Loucy (cell line): ENCODE data around the gene NSMCE1.

ENCODE experiments used
- H2AFZ ChIP-seq: fragments of 200-600 bp; sonication (generic); 2 replicates; pipeline ENCODE4 v1.6.0; 2016; ENCODE audit warnings: antibody characterized with exemption, mild to moderate bottlenecking, low read length, moderate library complexity
- H3F3A ChIP-seq: fragments of 200-600 bp; 2 replicates; pipeline ENCODE4 v1.6.0; 2016; ENCODE audit warnings: antibody characterized with exemption, low read depth, mild to moderate bottlenecking
- H3K27me3 ChIP-seq: fragments of 200-600 bp; sonication (generic); 2 replicates; pipeline ENCODE4 v1.6.1; 2014; ENCODE audit warnings: low read length, mild to moderate bottlenecking; ENCODE audit not compliant: insufficient read depth, poor library complexity, severe bottlenecking
- H3K36me3 ChIP-seq: fragments of 200-600 bp; sonication (generic); 2 replicates; pipeline ENCODE4 v1.6.1; 2016; ENCODE audit warnings: low read length; ENCODE audit not compliant: insufficient read depth
- H3K4me1 ChIP-seq: fragments of 200-600 bp; sonication (generic); 2 replicates; pipeline ENCODE4 v1.5.1; 2014; ENCODE audit warnings: low read length, mild to moderate bottlenecking; ENCODE audit not compliant: insufficient read depth, poor library complexity, severe bottlenecking
- H3K4me2 ChIP-seq: fragments of 200-600 bp; sonication (generic); 2 replicates; pipeline ENCODE4 v1.6.0; 2014; ENCODE audit warnings: antibody characterized with exemption, low read length, low read depth, mild to moderate bottlenecking; ENCODE audit not compliant: poor library complexity, severe bottlenecking
- H3K4me3 ChIP-seq: fragments of 200-600 bp; sonication (generic); 2 replicates; pipeline ENCODE4 v1.5.1; 2014; ENCODE audit warnings: low read length, mild to moderate bottlenecking, mixed read lengths; ENCODE audit not compliant: poor library complexity, severe bottlenecking
- H3K79me2 ChIP-seq: fragments of 200-600 bp; sonication (generic); 2 replicates; pipeline ENCODE4 v1.6.1; 2014; ENCODE audit warnings: low read length; ENCODE audit not compliant: insufficient read depth
- H3K9ac ChIP-seq: fragments of 200-600 bp; sonication (generic); 2 replicates; pipeline ENCODE4 v1.6.0; 2014; ENCODE audit warnings: mild to moderate bottlenecking, low read depth, low read length, moderate library complexity; ENCODE audit not compliant: poor library complexity, severe bottlenecking
- H3K9me2 ChIP-seq: fragments of 200-600 bp; sonication (generic); replicated peaks from 2 replicates; pipeline ENCODE4 v1.6.1; 2016; ENCODE audit warnings: low read depth, low read length, mixed read lengths
- H3K9me3 ChIP-seq: fragments of 200-600 bp; sonication (generic); 2 replicates; pipeline ENCODE4 v1.6.1; 2014; ENCODE audit warnings: mild to moderate bottlenecking, antibody characterized with exemption, low read length, low read depth; ENCODE audit not compliant: insufficient read depth
- H4K20me1 ChIP-seq: fragments of 200-600 bp; sonication (generic); 2 replicates; pipeline ENCODE4 v1.6.0; 2014; ENCODE audit warnings: antibody characterized with exemption, low read length, mild to moderate bottlenecking; ENCODE audit not compliant: insufficient read depth, poor library complexity, severe bottlenecking
- CTCF ChIP-seq: fragments of 200-600 bp; sonication (generic); conservative IDR thresholded peaks from 2 replicates; pipeline ENCODE4 v1.5.1; 2014; ENCODE audit warnings: mild to moderate bottlenecking, antibody characterized with exemption, low read length
- EZH2phosphoT487 ChIP-seq: fragments of 200-600 bp; IDR thresholded peaks from 2 replicates; pipeline ENCODE4 v1.6.1; 2018; ENCODE audit warnings: antibody characterized with exemption, mild to moderate bottlenecking, moderate library complexity, borderline replicate concordance

The NSMCE1 gene

DNA sequence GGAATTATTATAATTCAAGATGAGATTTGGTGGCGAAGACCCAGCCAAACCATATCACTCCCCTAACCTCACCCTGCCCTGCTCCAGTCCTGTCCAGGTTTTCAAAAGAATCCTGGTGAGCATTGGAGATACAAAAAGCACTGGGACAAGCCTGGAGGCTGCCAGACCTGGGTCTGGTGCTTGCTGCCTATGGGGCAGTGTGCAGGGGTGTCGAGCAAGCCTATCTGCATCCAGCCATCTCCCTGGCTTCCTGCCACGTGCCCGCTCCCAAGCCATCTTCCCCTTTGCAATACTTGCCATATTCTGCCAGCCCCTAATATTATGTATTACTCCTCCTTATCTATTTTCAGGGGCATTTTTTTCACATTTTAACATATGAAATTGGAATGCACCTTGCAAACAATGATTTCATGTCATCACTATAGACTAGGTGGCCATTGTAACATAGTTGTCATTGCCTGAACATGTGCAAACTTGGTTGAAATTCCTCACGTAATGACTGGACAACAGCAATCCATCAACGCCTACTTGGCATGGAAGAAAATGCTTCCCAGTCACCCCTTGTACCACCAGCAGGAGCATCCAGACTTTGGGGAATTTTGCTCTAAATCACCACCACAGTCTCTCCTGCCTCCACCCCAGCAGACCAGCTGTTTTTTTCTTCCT lies 73.4 kb downstream of the NSMCE1 start:
- no peak for TF ChIP-seq EZH2phosphoT487
- TF ChIP-seq CTCF: no peak
- H4K20me1 ChIP-seq: no peaks in the 10 kb centered on the region

GRCh38 chr16:27193300-27193990 lies 75.1 kb downstream of the NSMCE1 start:
- Histone ChIP-seq H3K9ac (no peak overlapping the region), H3K27me3 (no peaks in the 10 kb centered on the region), H3K9me3 (no peaks in the 10 kb centered on the region), H3K36me3 (no peaks in the 10 kb centered on the region), H3K9me2 (no peaks in the 10 kb centered on the region), H3K4me3 (no peak overlapping the region), H3K79me2 (no peaks in the 10 kb centered on the region), H3K4me1 (no peaks in the 10 kb centered on the region), H3K4me2 (no peak overlapping the region), H4K20me1 (no peaks in the 10 kb centered on the region), H2AFZ (no peak overlapping the region), H3F3A (no peaks in the 10 kb centered on the region)
- TF ChIP-seq EZH2phosphoT487: no peak
- no peak for TF ChIP-seq CTCF

More for the DNA sequence above, 73.4 kb downstream of the NSMCE1 start:
- no peaks in the 10 kb centered on the region for H3F3A ChIP-seq
- H3K9ac ChIP-seq: no peak overlapping the region
- H3K27me3 ChIP-seq: no peaks in the 10 kb centered on the region
- H3K4me3 ChIP-seq: no peak overlapping the region
- no peak overlapping the region for H3K4me2 ChIP-seq
- no peaks in the 10 kb centered on the region for H3K9me3 ChIP-seq
- no peaks in the 10 kb centered on the region for H3K9me2 ChIP-seq
- H2AFZ ChIP-seq: no peak overlapping the region
- H3K79me2 ChIP-seq: no peaks in the 10 kb centered on the region
- H3K36me3 ChIP-seq: no peaks in the 10 kb centered on the region
- peaks cover 13% of the 10 kb centered on the region for H3K4me1 ChIP-seq

DNA sequence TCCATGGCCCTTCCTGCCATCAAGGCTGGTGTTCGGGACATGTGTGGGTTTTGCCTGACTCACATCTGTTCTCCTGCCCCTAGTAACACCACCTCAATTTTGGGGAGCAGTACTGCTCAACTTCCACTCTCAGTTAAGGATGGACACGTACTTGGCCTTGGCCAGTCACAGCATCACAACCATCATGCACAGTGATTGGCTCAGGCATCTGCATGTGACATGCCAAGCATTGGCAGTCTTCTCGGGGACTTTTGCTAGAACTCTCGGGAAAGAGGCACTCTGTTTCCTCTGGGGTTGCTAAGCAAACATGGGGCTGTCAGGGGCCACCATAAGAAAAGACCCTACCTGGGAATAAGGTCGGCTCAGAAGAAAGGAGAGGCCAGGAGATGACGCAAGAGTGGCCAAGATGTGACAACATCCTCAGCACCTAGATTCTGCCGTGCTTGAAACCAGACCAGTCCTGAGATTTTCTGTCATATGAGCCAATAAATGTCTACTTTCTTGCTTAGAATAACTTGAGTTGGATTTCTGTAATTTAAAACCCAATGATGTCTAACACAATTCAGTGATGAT lies 77.1 kb downstream of the NSMCE1 start:
- Histone ChIP-seq H3K79me2 (no peaks in the 10 kb centered on the region), H3K27me3 (no peaks in the 10 kb centered on the region), H3K4me2 (no peak overlapping the region), H3K9me3 (no peaks in the 10 kb centered on the region), H2AFZ (no peak overlapping the region), H3K4me1 (no peaks in the 10 kb centered on the region), H3K4me3 (no peak overlapping the region), H3K9me2 (no peaks in the 10 kb centered on the region), H3K9ac (no peak overlapping the region), H3K36me3 (no peaks in the 10 kb centered on the region), H4K20me1 (no peaks in the 10 kb centered on the region), H3F3A (no peaks in the 10 kb centered on the region)
- TF ChIP-seq EZH2phosphoT487: no peak
- no peak for TF ChIP-seq CTCF
